Nephron (organoid): Measurements from ENCODE around the gene SMYD4.

ENCODE experiments used
- H3K27ac Mint-ChIP-seq, 3 experiments: 2 replicates each; pipeline ENCODE4 v1.8.0; 2020; ENCODE audit warnings: mixed read lengths in 3 of 3, mild to moderate bottlenecking in 2 of 3, moderate library complexity in 1 of 3
- H3K27me3 Mint-ChIP-seq: 2 replicates; pipeline ENCODE4 v1.8.0; 2021; ENCODE audit warnings: low read depth, mild to moderate bottlenecking, moderate library complexity, mixed read lengths
- H3K36me3 Mint-ChIP-seq: 2 replicates; pipeline ENCODE4 v1.8.0; 2020; ENCODE audit warnings: low read depth, mixed read lengths
- H3K4me1 Mint-ChIP-seq: 2 replicates; pipeline ENCODE4 v1.8.0; 2020; ENCODE audit warnings: mixed read lengths
- H3K4me3 Mint-ChIP-seq, 3 experiments: 2 replicates each; pipeline ENCODE4 v1.8.0; 2020; ENCODE audit warnings: mild to moderate bottlenecking in 3 of 3, mixed read lengths in 3 of 3, moderate library complexity in 2 of 3
- H3K9me3 Mint-ChIP-seq: 2 replicates; pipeline ENCODE4 v1.8.0; 2020; ENCODE audit warnings: mixed read lengths
- CTCF ChIP-seq, 3 experiments: fragments of 200-600 bp; sonication (generic); IDR thresholded peaks; one replicate each; pipeline ENCODE4 v1.5.0; 2021; ENCODE audit warnings: antibody characterized with exemption in 3 of 3; ENCODE audit not compliant: unreplicated experiment in 3 of 3

SMYD4 gene

GRCh38 chr17:1843947-1844346 lies 14.2 kb upstream of the SMYD4 start:
- no peak for TF ChIP-seq CTCF (IDR thresholded peaks at IDR 0.05; ENCODE audit: unreplicated experiment in 3 of 3)
- H3K27ac Mint-ChIP-seq, result no peak overlapping the region
- no peaks in the 10 kb centered on the region for H3K9me3 Mint-ChIP-seq
- no peak overlapping the region for H3K4me3 Mint-ChIP-seq
- peaks cover 8% of the 10 kb centered on the region for H3K4me1 Mint-ChIP-seq
- peaks cover 48% of the 10 kb centered on the region for H3K36me3 Mint-ChIP-seq
- H3K27me3 Mint-ChIP-seq, result no peaks in the 10 kb centered on the region

- Mint-ChIP-seq H3K27me3 (no peaks in the 10 kb centered on the region), H3K27ac (no peak overlapping the region), H3K9me3 (no peaks in the 10 kb centered on the region), H3K4me1 (peaks cover 8% of the 10 kb centered on the region), H3K4me3 (no peak overlapping the region), H3K36me3 (peaks cover 33% of the 10 kb centered on the region)
- TF ChIP-seq CTCF (IDR thresholded peaks at IDR 0.05; ENCODE audit: unreplicated experiment in 3 of 3), result no peak
Measured at GRCh38 chr17:1839516-1839915, 9.8 kb upstream of the SMYD4 start.

- Mint-ChIP-seq H3K9me3 (no peaks in the 10 kb centered on the region), H3K27ac (no peak overlapping the region), H3K4me3 (no peak overlapping the region), H3K4me1 (peaks cover 11% of the 10 kb centered on the region), H3K36me3 (peaks cover 18% of the 10 kb centered on the region), H3K27me3 (no peaks in the 10 kb centered on the region)
- TF ChIP-seq CTCF (IDR thresholded peaks at IDR 0.05; ENCODE audit: unreplicated experiment in 3 of 3), result no peak
Measured at GRCh38 chr17:1834380-1835149, 4.9 kb upstream of the SMYD4 start.

- no peak for TF ChIP-seq CTCF (IDR thresholded peaks at IDR 0.05; ENCODE audit: unreplicated experiment in 3 of 3)
- H3K9me3 Mint-ChIP-seq, result no peaks in the 10 kb centered on the region
- peak overlapping the region; percentile 91 to 97 (median 95) for H3K4me3 Mint-ChIP-seq
- peaks cover 24% of the 10 kb centered on the region for H3K4me1 Mint-ChIP-seq
- H3K27me3 Mint-ChIP-seq, result no peaks in the 10 kb centered on the region
- H3K27ac Mint-ChIP-seq, result peak overlapping the region; percentile 40 to 86 (median 81)
- H3K36me3 Mint-ChIP-seq, result peaks cover 22% of the 10 kb centered on the region
Measured at GRCh38 chr17:1830288-1830687, 586 bp upstream of the SMYD4 start.

- H3K36me3 Mint-ChIP-seq, result peaks cover 25% of the 10 kb centered on the region
- peak overlapping the region; percentile 2 to 63 (median 14) for H3K27ac Mint-ChIP-seq
- peak overlapping the region; percentile 91 to 97 (median 95) for H3K4me3 Mint-ChIP-seq
- no peaks in the 10 kb centered on the region for H3K9me3 Mint-ChIP-seq
- no peak for TF ChIP-seq CTCF (IDR thresholded peaks at IDR 0.05; ENCODE audit: unreplicated experiment in 3 of 3)
- no peaks in the 10 kb centered on the region for H3K27me3 Mint-ChIP-seq
- peaks cover 24% of the 10 kb centered on the region for H3K4me1 Mint-ChIP-seq
Measured at GRCh38 chr17:1829216-1829591, 498 bp downstream of the SMYD4 start.
